Kidney epithelial cell (primary cell): ENCODE data around the gene CYP27A1. TPM values are rescaled to one million over a fixed set of nuclear protein-coding genes. Genes with fewer than 3 reads are reported as not detected.

ENCODE experiments used
- DNase-seq: peaks from one replicate; pipeline ENCODE4 v3.0.0-alpha.2; 2010; ENCODE audit warnings: low read depth
- H3K27me3 ChIP-seq: 2 replicates; pipeline ENCODE4 v1.6.0; 2011; ENCODE audit warnings: low read length; ENCODE audit not compliant: control insufficient read depth, insufficient read depth
- H3K36me3 ChIP-seq: 2 replicates; pipeline ENCODE4 v1.5.1; 2011; ENCODE audit warnings: low read length; ENCODE audit not compliant: control insufficient read depth, insufficient read depth
- H3K4me3 ChIP-seq: 2 replicates; pipeline ENCODE4 v1.5.1; 2011; ENCODE audit warnings: low read depth, mild to moderate bottlenecking, control low read depth, low read length
- total RNA-seq: library from RNA; depleted of rRNA; stranded (reverse); fragments of >200 nt; gene quantifications from 2 replicates; pipeline ENCODE4 v1.2.3, GENCODE V29; 2015
- TF ChIP-seq, protein P1 (sequence below): IDR thresholded peaks from 2 replicates; pipeline ENCODE4 v1.5.1; 2011; ENCODE audit warnings: mild to moderate bottlenecking, moderate library complexity, low read length, control low read depth, inconsistent platforms; ENCODE audit not compliant: insufficient read depth, poor library complexity, severe bottlenecking

CYP27A1 gene
- total RNA-seq, 1 donor from 2014 or later, result 25.3 TPM

DNA sequence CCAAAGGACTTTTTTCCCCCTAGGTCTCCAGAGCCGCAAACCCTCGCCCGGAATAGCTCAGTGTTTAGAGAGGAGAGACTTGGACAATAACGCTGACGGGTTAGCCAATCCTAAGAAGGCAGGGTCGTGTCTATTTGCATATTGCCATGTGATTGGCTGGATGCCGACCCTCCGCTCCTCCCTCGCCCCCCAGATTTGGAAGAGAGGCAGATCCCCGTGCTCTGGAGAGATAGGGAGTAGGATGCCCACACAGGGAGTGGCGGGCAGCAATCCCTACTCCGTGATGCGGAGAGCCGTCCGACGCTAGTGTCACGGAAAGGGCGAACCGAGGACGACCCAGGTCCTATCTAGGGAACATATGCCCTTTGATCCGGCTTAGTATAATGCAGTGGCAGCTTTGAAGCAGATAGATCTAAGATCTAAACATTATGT is 79.0 kb downstream of the CYP27A1 start:
- TF ChIP-seq, protein P1, sequence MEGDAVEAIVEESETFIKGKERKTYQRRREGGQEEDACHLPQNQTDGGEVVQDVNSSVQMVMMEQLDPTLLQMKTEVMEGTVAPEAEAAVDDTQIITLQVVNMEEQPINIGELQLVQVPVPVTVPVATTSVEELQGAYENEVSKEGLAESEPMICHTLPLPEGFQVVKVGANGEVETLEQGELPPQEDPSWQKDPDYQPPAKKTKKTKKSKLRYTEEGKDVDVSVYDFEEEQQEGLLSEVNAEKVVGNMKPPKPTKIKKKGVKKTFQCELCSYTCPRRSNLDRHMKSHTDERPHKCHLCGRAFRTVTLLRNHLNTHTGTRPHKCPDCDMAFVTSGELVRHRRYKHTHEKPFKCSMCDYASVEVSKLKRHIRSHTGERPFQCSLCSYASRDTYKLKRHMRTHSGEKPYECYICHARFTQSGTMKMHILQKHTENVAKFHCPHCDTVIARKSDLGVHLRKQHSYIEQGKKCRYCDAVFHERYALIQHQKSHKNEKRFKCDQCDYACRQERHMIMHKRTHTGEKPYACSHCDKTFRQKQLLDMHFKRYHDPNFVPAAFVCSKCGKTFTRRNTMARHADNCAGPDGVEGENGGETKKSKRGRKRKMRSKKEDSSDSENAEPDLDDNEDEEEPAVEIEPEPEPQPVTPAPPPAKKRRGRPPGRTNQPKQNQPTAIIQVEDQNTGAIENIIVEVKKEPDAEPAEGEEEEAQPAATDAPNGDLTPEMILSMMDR, result no peak
- Histone ChIP-seq H3K27me3 (peaks cover 77% of the 10 kb centered on the region), H3K4me3 (no peak overlapping the region), H3K36me3 (no peaks in the 10 kb centered on the region)
- no peak for DNase-seq

GRCh38 chr2:218861645-218862318 is 79.8 kb downstream of the CYP27A1 start:
- H3K4me3 ChIP-seq, result no peak overlapping the region
- H3K27me3 ChIP-seq, result peaks cover 73% of the 10 kb centered on the region
- TF ChIP-seq, protein P1, result no peak
- H3K36me3 ChIP-seq, result no peaks in the 10 kb centered on the region
- no peak for DNase-seq

DNA sequence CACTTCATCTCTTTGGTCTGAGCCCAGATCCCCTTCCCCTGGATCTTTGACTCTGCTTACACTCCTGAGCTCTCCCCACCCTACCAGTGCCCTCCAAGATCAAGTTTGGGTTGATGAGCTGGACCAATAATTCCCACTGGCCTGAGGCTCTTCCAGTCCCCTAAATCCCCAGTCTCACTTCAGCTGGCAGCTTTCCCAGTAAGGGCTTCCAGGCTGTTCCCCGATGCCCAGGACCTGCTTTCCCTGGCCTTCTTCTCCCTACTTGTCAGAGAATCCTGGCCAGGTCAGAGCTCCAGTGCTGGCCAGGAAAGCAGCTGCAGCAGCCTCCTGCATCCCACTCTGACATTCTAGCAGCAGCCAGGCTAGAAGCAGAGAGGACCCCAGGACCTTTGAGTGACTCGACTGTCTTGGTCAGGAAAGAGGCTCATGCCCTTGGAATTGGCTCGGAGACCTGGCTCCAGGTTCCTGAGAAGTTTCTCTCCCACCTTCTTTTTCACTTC is 81.1 kb downstream of the CYP27A1 start:
- peaks cover 76% of the 10 kb centered on the region for H3K27me3 ChIP-seq
- H3K36me3 ChIP-seq, result no peaks in the 10 kb centered on the region
- TF ChIP-seq, protein P1, result no peak
- H3K4me3 ChIP-seq, result no peak overlapping the region
- DNase-seq, result no peak

Other genes with a start within 250 kb of the CYP27A1 start
- 7.5 and 9.4 TPM in 2 replicates for gene USP37, start 213.8 kb upstream of the CYP27A1 start, total RNA-seq
- gene CNOT9, start 213.3 kb upstream of the CYP27A1 start, total RNA-seq, result 38.5 and 57.1 TPM in 2 replicates
- gene PLCD4, start 174.2 kb upstream of the CYP27A1 start, total RNA-seq, result 0.08 and 0.27 TPM in 2 replicates
- 22.6 and 49.0 TPM in 2 replicates for gene ZNF142, start 122.5 kb upstream of the CYP27A1 start, total RNA-seq
- gene BCS1L, start 122.5 kb upstream of the CYP27A1 start, total RNA-seq, result 36.2 and 36.4 TPM in 2 replicates
- gene RNF25, start 110.1 kb upstream of the CYP27A1 start, total RNA-seq, result 27.3 and 31.6 TPM in 2 replicates
- gene STK36, start 110.1 kb upstream of the CYP27A1 start, total RNA-seq, result 30.0 and 49.3 TPM in 2 replicates
- 17.3 and 27.5 TPM in 2 replicates for gene TTLL4, start 71.3 kb upstream of the CYP27A1 start, total RNA-seq
- gene PRKAG3, start 49.7 kb downstream of the CYP27A1 start, total RNA-seq, result not detected in 2 replicates
- gene WNT6, start 77.7 kb downstream of the CYP27A1 start, total RNA-seq, result 1.2 and 1.6 TPM in 2 replicates
- 5.6 and 7.1 TPM in 2 replicates for gene WNT10A, start 98.7 kb downstream of the CYP27A1 start, total RNA-seq
- gene CDK5R2, start 177.5 kb downstream of the CYP27A1 start, total RNA-seq, result 0.14 and 0.21 TPM in 2 replicates
- gene FEV, start 203.0 kb downstream of the CYP27A1 start, total RNA-seq, result not detected in 2 replicates
- gene CRYBA2, start 211.3 kb downstream of the CYP27A1 start, total RNA-seq, result not detected in 2 replicates